CD8-positive, alpha-beta memory T cell (primary cell): ENCODE measurements around the gene SHB. TPM values are rescaled to one million over a fixed set of nuclear protein-coding genes. Genes with fewer than 3 reads are reported as not detected.

Source experiments
- CTCF ChIA-PET: fragments of 350-600 bp; sonication (Branson Sonifier 250); formaldehyde crosslinking; loops from one replicate; lab custom pipeline; 2021; ENCODE audit warnings: antibody characterized with exemption; lab: Charles Lee
- POLR2A ChIA-PET: fragments of 350-600 bp; sonication (Branson Sonifier 250); formaldehyde crosslinking; loops from one replicate; lab custom pipeline; 2021; ENCODE audit warnings: antibody characterized with exemption; lab: Charles Lee
- DNase-seq, 5 donors: peaks; one replicate each; pipeline versions ENCODE4 v3.0.0 to v3.0.0-alpha.2; 2020 to 2022; ENCODE audit warnings: mixed read lengths in 1 of 5
- H3K27ac ChIP-seq: one replicate; pipeline ENCODE4 v1.7.0; 2013; ENCODE audit warnings: low read depth, mild to moderate bottlenecking, low read length, moderate library complexity
- H3K27me3 ChIP-seq: 2 replicates; pipeline ENCODE4 v1.7.0; 2013; ENCODE audit warnings: low read length, mild to moderate bottlenecking; ENCODE audit not compliant: insufficient read depth, poor library complexity, severe bottlenecking
- H3K36me3 ChIP-seq: 2 replicates; pipeline ENCODE4 v1.7.0; 2013; ENCODE audit warnings: mild to moderate bottlenecking, low read length, moderate library complexity; ENCODE audit not compliant: insufficient read depth
- H3K4me1 ChIP-seq: 2 replicates; pipeline ENCODE4 v1.7.0; 2013; ENCODE audit warnings: mild to moderate bottlenecking, low read length, moderate library complexity; ENCODE audit not compliant: insufficient read depth
- H3K4me3 ChIP-seq: 2 replicates; pipeline ENCODE4 v1.7.0; 2013; ENCODE audit warnings: mild to moderate bottlenecking, low read length
- H3K9me3 ChIP-seq: 2 replicates; pipeline ENCODE4 v1.7.0; 2013; ENCODE audit warnings: mild to moderate bottlenecking, low read length
- H3K27ac Mint-ChIP-seq, 8 donors: one replicate each; pipeline ENCODE4 v1.8.0; 2020 to 2021; ENCODE audit warnings: mixed read lengths in 8 of 8, mild to moderate bottlenecking in 6 of 8, inconsistent platforms in 3 of 8, moderate library complexity in 3 of 8
- H3K27me3 Mint-ChIP-seq, 2 donors: one replicate each; pipeline ENCODE4 v1.8.0; 2020 to 2021; ENCODE audit warnings: mixed read lengths in 2 of 2, mild to moderate bottlenecking in 1 of 2, moderate library complexity in 1 of 2
- H3K36me3 Mint-ChIP-seq, 3 donors: one replicate each; pipeline ENCODE4 v1.8.0; 2020 to 2021; ENCODE audit warnings: mixed read lengths in 3 of 3, inconsistent platforms in 1 of 3, mild to moderate bottlenecking in 1 of 3
- H3K4me1 Mint-ChIP-seq, 3 donors: one replicate each; pipeline ENCODE4 v1.8.0; 2020 to 2021; ENCODE audit warnings: mixed read lengths in 3 of 3, inconsistent platforms in 1 of 3, mild to moderate bottlenecking in 1 of 3
- H3K4me3 Mint-ChIP-seq, 7 donors: one replicate each; pipeline ENCODE4 v1.8.0; 2020 to 2021; ENCODE audit warnings: mixed read lengths in 7 of 7, mild to moderate bottlenecking in 6 of 7, moderate library complexity in 4 of 7, inconsistent platforms in 2 of 7
- H3K9me3 Mint-ChIP-seq, 5 donors: one replicate each; pipeline ENCODE4 v1.8.0; 2020 to 2022; ENCODE audit warnings: mixed read lengths in 5 of 5, mild to moderate bottlenecking in 3 of 5, moderate library complexity in 2 of 5, inconsistent platforms in 1 of 5
- polyA plus RNA-seq: library from polyadenylated mRNA; unstranded; fragments of 300-500 nt; fragmentation: Illumina TruSeq; gene quantifications from one replicate; pipeline ENCODE4 v1.2.3, GENCODE V29; 2021
- total RNA-seq, 2 experiments: library from RNA; stranded (reverse); gene quantifications; one replicate each; pipeline ENCODE4 v1.2.3, GENCODE V29; 2021

SHB gene
- total and polyA plus RNA-seq, 3 experiments from 2014 or later, result 0.64 to 1.8 (median 1.8) TPM

GRCh38 chr9:37928552-37929430 lies 140.2 kb downstream of the SHB start:
- Mint-ChIP-seq H3K4me3 (no peak overlapping the region), H3K27ac (no peak overlapping the region), H3K36me3 (no peaks in the 10 kb centered on the region), H3K27me3 (peaks cover 0 to 4% of the 10 kb centered on the region in 2 donors), H3K4me1 (no peaks in the 10 kb centered on the region), H3K9me3 (no peaks in the 10 kb centered on the region)
- POLR2A ChIA-PET, result no interaction called here
- no peak for DNase-seq
- H3K4me1 ChIP-seq, result no peaks in the 10 kb centered on the region
- CTCF ChIA-PET, result no interaction called here
- no peak overlapping the region for H3K4me3 ChIP-seq
- H3K9me3 ChIP-seq, result no peaks in the 10 kb centered on the region
- no peak overlapping the region for H3K27ac ChIP-seq
- no peaks in the 10 kb centered on the region for H3K36me3 ChIP-seq
- no peaks in the 10 kb centered on the region for H3K27me3 ChIP-seq

DNA sequence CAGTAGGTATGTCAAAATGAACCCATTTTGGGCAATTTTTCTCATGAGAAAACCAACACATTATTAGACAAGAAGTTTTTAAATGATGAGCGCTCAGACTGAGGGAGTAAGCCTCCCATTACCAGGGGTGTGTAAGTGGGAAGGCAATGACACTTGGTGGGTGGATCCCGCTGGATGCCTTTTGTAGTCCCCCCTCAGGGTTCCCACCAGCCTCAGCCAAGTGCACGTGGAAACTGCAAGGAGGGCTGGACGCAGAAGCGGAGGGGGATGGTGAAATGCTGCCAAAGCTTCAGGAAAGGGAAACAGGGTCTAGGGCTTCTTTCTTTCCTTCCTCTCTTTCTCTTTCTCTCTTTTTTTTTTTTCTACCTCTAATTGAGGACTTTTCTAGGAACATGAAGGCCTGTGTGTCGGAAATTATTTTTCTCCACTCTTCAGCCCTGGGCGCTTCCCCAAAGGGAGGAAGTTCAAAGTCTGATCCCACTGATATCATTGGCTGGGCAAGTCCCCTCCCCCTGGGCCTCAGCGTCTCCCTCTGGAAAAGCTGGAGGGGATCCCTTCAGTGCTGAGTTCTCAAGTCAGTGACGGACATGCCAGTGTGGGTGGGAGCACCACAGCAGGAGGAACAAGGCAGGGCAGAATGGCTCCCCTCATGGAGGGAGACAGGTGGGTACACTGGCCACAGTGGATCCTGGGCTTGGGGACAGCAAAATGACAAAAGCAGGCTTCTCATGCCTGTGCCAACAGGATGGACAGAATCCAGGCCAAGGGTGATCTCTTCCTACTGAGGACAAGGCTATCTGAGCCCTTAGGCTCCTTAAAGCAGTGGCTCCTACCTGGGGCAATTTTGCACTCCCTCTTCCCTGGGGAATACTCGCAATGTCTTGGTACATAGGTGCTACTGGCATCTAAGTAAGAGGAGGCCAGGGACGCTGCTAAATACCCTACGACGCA lies 141.2 kb downstream of the SHB start:
- peaks cover 0 to 4% of the 10 kb centered on the region in 2 donors for H3K27me3 Mint-ChIP-seq
- H3K27me3 ChIP-seq, result no peaks in the 10 kb centered on the region
- H3K4me1 ChIP-seq, result no peaks in the 10 kb centered on the region
- no peaks in the 10 kb centered on the region for H3K36me3 Mint-ChIP-seq
- no peaks in the 10 kb centered on the region for H3K4me1 Mint-ChIP-seq
- CTCF ChIA-PET, result interaction anchor here (1.1 to 2.4 kb wide), 2 partner anchors 14 kb away, joined by 4 to 7 read pairs; no protein-coding TSS in a partner anchor
- H3K9me3 Mint-ChIP-seq, result no peaks in the 10 kb centered on the region
- no peaks in the 10 kb centered on the region for H3K36me3 ChIP-seq
- no peak overlapping the region for H3K27ac ChIP-seq
- no peak overlapping the region for H3K4me3 ChIP-seq
- H3K9me3 ChIP-seq, result no peaks in the 10 kb centered on the region
- peak overlapping the region in 1 of 8 donors; percentile 47 for H3K27ac Mint-ChIP-seq
- DNase-seq, result no peak
- POLR2A ChIA-PET, result no interaction called here
- H3K4me3 Mint-ChIP-seq, result no peak overlapping the region

DNA sequence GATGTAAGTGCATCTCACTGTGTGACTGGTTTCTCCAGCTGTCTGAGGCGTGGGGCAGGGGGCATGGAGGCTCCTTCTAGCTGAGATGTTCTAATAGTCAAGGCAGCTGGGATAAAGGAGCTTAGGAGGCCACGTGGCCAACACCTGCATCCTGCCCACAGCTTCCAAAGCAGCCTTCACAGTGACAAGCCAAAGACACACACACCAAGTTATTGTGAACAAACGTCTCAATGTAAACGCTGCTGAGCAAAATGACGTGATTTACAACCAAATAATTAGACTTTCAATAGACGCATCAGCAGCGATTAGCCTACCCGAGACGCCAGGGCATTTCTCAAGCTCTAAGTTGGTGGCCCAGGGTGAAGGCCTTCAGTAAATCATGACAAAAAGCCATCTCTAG lies 141.9 kb downstream of the SHB start:
- Mint-ChIP-seq H3K4me1 (no peaks in the 10 kb centered on the region), H3K27me3 (peaks cover 2 to 4% of the 10 kb centered on the region in 2 donors), H3K36me3 (no peaks in the 10 kb centered on the region), H3K9me3 (no peaks in the 10 kb centered on the region), H3K4me3 (no peak overlapping the region), H3K27ac (peak overlapping the region in 1 of 8 donors; percentile 47)
- ChIA-PET POLR2A (no interaction called here), CTCF (interaction anchor here (1.1 to 2.4 kb wide), 2 partner anchors 14 kb away, joined by 4 to 7 read pairs; no protein-coding TSS in a partner anchor)
- Histone ChIP-seq H3K4me3 (no peak overlapping the region), H3K27me3 (no peaks in the 10 kb centered on the region), H3K27ac (no peak overlapping the region), H3K36me3 (no peaks in the 10 kb centered on the region), H3K4me1 (no peaks in the 10 kb centered on the region), H3K9me3 (no peaks in the 10 kb centered on the region)
- DNase-seq, result no peak

DNA sequence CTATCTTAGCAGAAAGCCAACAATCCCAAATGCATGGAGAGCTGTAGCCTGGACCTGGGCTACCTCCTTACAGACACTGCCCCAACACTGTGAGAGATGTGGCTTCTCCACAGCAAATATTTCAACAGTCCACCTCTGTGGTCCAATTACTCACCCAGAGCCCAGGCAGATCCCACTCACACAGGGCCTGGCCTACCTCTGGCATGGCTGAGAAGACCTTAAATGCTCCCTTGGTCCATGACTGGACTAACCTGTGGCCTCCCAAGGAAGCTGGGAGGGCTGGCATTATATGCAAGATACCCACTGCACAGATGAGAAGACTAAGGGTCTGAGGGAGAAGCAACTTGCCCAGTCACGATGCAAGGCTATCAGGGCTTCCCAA lies 142.3 kb downstream of the SHB start:
- no peaks in the 10 kb centered on the region for H3K27me3 ChIP-seq
- Mint-ChIP-seq H3K9me3 (no peaks in the 10 kb centered on the region), H3K4me1 (peaks cover 0 to 2% (median 0%) of the 10 kb centered on the region in 3 donors), H3K36me3 (no peaks in the 10 kb centered on the region), H3K4me3 (no peak overlapping the region), H3K27me3 (peaks cover 3 to 4% of the 10 kb centered on the region in 2 donors), H3K27ac (no peak overlapping the region)
- no peaks in the 10 kb centered on the region for H3K9me3 ChIP-seq
- DNase-seq, result no peak
- no peaks in the 10 kb centered on the region for H3K4me1 ChIP-seq
- ChIA-PET POLR2A (no interaction called here), CTCF (interaction anchor here (1.1 to 2.4 kb wide), 2 partner anchors 13 to 15 kb away, joined by 4 to 7 read pairs; no protein-coding TSS in a partner anchor)
- H3K4me3 ChIP-seq, result no peak overlapping the region
- H3K27ac ChIP-seq, result no peak overlapping the region
- no peaks in the 10 kb centered on the region for H3K36me3 ChIP-seq

DNA sequence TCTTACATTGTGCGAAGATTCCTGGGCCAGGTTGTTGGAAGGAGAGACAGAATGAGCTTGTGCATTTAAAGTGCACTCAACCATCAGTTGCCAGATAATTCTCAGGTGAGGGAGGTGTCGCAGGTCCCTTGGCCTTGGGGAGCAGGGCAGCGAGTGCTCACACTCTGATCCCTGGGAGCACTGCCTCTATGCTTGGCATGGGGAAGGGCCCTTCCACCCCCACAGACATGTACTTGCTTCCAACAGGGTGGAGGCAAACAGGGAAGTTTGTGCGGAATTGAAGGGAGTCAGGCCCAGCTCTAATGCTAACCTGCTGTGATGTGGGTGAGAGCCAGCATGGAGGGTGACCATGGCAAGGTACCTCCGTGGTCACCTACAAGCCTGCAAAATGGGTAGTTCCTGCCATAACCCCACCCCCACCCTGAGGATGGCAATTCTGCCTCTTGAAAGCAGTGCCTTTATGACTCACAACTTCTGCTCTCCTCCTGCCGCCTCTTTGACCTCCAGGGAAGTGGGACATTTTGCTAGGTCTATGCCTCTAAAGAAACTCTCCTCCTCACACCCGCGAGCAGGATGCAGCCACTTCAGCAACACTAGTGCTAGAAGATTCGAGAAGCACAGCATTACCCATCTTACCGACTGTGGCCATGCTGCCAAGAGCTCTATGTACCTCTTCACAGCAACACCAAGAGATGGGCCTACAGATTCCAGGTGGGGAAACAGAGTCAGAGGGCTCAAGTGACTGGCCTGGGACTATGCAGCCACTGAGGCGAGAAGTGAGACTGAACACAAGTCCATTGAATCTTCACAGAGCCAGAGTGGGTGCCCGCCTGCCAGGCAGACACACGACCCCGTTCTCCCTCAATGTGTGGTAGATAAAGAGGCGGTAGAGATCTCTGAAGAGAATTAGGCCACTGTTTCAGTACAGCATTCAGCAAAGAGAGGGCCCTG lies 143.0 kb downstream of the SHB start:
- no peaks in the 10 kb centered on the region for H3K36me3 ChIP-seq
- ChIA-PET CTCF (interaction anchor here (2.4 kb wide), 1 partner anchor 13 kb away, joined by 7 read pairs; no protein-coding TSS in a partner anchor), POLR2A (no interaction called here)
- peak in 1 of 5 donors; percentile 11 for DNase-seq
- H3K27ac ChIP-seq, result no peak overlapping the region
- no peaks in the 10 kb centered on the region for H3K36me3 Mint-ChIP-seq
- H3K27me3 Mint-ChIP-seq, result peaks cover 3 to 4% of the 10 kb centered on the region in 2 donors
- H3K4me1 Mint-ChIP-seq, result peaks cover 0 to 2% (median 0%) of the 10 kb centered on the region in 3 donors
- H3K9me3 Mint-ChIP-seq, result no peaks in the 10 kb centered on the region
- H3K9me3 ChIP-seq, result no peaks in the 10 kb centered on the region
- H3K4me3 Mint-ChIP-seq, result no peak overlapping the region
- no peak overlapping the region for H3K4me3 ChIP-seq
- H3K4me1 ChIP-seq, result no peaks in the 10 kb centered on the region
- no peaks in the 10 kb centered on the region for H3K27me3 ChIP-seq
- H3K27ac Mint-ChIP-seq, result no peak overlapping the region

DNA sequence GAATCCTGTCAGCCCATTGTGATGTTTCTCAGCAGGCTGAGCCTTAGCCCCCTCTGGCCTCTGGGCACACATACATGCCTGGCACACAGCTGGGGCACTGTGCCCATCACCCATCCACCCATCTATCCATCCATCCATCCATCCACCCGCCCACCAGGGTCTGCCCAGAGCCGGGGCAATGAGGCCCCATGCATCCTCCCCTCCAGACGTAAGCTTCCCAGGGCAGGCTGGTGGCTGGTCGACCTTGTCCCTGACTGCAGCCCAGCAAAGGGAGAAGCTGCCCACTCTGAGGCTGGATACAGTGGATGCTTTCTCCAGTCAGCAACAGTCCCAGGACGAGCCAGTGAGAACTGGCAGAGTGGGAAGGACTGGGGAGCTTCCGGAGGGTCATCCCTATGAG lies 144.0 kb downstream of the SHB start:
- Mint-ChIP-seq H3K9me3 (no peaks in the 10 kb centered on the region), H3K4me3 (no peak overlapping the region), H3K27ac (no peak overlapping the region), H3K36me3 (no peaks in the 10 kb centered on the region), H3K4me1 (peaks cover 0 to 2% (median 0%) of the 10 kb centered on the region in 3 donors), H3K27me3 (peaks cover 3 to 4% of the 10 kb centered on the region in 2 donors)
- no peak overlapping the region for H3K4me3 ChIP-seq
- DNase-seq, result peak in 1 of 5 donors; percentile 10
- POLR2A ChIA-PET, result no interaction called here
- no peaks in the 10 kb centered on the region for H3K4me1 ChIP-seq
- CTCF ChIA-PET, result interaction anchor here (1.8 kb wide), 1 partner anchor 10 kb away, joined by 9 read pairs; no protein-coding TSS in a partner anchor
- no peak overlapping the region for H3K27ac ChIP-seq
- no peaks in the 10 kb centered on the region for H3K27me3 ChIP-seq
- no peaks in the 10 kb centered on the region for H3K36me3 ChIP-seq
- H3K9me3 ChIP-seq, result no peaks in the 10 kb centered on the region

DNA sequence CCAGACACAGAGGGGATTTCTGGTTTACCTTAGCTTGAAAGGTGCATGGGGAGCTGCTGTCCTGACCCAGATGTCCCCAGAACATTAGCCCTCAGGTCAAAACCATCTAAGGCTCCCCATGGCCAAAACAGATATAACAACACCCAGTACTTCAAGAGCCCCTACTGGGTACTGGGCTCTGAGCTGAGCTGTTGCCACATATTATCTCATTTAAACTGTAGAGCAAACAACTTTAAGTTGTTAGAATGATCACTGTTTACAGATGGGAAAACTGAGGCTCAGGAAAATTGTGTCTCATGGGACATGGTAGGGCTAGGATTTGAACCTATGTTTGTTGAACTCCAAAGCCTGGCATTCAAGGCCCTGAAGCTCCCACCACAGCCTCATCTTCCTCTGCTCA lies 144.5 kb downstream of the SHB start:
- no peaks in the 10 kb centered on the region for H3K9me3 Mint-ChIP-seq
- CTCF ChIA-PET, result interaction anchor here (1.8 kb wide), 1 partner anchor 10 kb away, joined by 9 read pairs; no protein-coding TSS in a partner anchor
- no peak overlapping the region for H3K4me3 ChIP-seq
- H3K27ac Mint-ChIP-seq, result no peak overlapping the region
- POLR2A ChIA-PET, result no interaction called here
- no peaks in the 10 kb centered on the region for H3K36me3 Mint-ChIP-seq
- H3K36me3 ChIP-seq, result no peaks in the 10 kb centered on the region
- no peaks in the 10 kb centered on the region for H3K4me1 ChIP-seq
- no peak overlapping the region for H3K27ac ChIP-seq
- H3K4me1 Mint-ChIP-seq, result peaks cover 0 to 2% (median 0%) of the 10 kb centered on the region in 3 donors
- no peaks in the 10 kb centered on the region for H3K27me3 ChIP-seq
- H3K27me3 Mint-ChIP-seq, result peaks cover 4% of the 10 kb centered on the region in 2 donors
- H3K4me3 Mint-ChIP-seq, result no peak overlapping the region
- H3K9me3 ChIP-seq, result no peaks in the 10 kb centered on the region
- peak in 1 of 5 donors; percentile 15 for DNase-seq
